Measurements from ENCODE around the gene GJC1. TPM values are rescaled to one million over a fixed set of nuclear protein-coding genes. Genes with fewer than 3 reads are reported as not detected.

The GJC1 gene
- polyA plus RNA-seq, 1 of the 3 experiments (the other 2 are of a cell fraction), result 15.2 TPM

- no peak overlapping the region for H3K27ac ChIP-seq (ENCODE audit: low read depth in 2 of 2, low read length in 1 of 2)
- ChIA-PET CTCF (interaction anchor here (0.6 to 17.7 kb wide), 26 partner anchors 8 to 357 kb away, joined by 3 to 420 read pairs (median 11); partner anchors contain the start of genes EFTUD2, GJC1 and HIGD1B), POLR2A (interaction anchor here (1.0 kb wide), 1 partner anchor 101 kb away, joined by 3 read pairs; no protein-coding TSS in a partner anchor)
- 84% methylated on average over 13 of the region's 20 CpGs for WGBS (ENCODE audit: low lambda C conversion rate)
- H3K27me3 ChIP-seq (ENCODE audit: insufficient read depth), result no peaks in the 10 kb centered on the region
- no peaks in the 10 kb centered on the region for H3F3A ChIP-seq (replicated peaks; ENCODE audit: insufficient read depth)
- no peak overlapping the region for H2AFZ ChIP-seq (ENCODE audit: low read depth)
- no peaks in the 10 kb centered on the region for H3K9me2 ChIP-seq
- H3K4me1 ChIP-seq (ENCODE audit: control insufficient read depth in 1 of 2, insufficient read depth in 2 of 2, low read depth in 1 of 2, low read length in 1 of 2), result peaks cover 0 to 31% of the 10 kb centered on the region in 2 experiments; a peak in 1 of 4 replicates
- H3K4me3 ChIP-seq (ENCODE audit: low read depth in 2 of 2, low read length in 1 of 2), result no peak overlapping the region
- no peaks in the 10 kb centered on the region for H3K9me3 ChIP-seq
- peak; percentile 4 for DNase-seq
- no peaks in the 10 kb centered on the region for H4K20me1 ChIP-seq (ENCODE audit: insufficient read depth)
- H3K9ac ChIP-seq, result no peak overlapping the region
- no peak overlapping the region for H3K4me2 ChIP-seq
- TF ChIP-seq RFX5 (IDR thresholded peaks at IDR 0.05; ENCODE audit: low read length) (no peak), USF1 (IDR thresholded peaks at IDR 0.05; ENCODE audit: borderline replicate concordance, low read depth) (no peak), ZBTB33 (IDR thresholded peaks at IDR 0.05; ENCODE audit: borderline replicate concordance, low read depth) (no peak), REST (IDR thresholded peaks at IDR 0.05; ENCODE audit: low read depth, low read length) (no peak)
- H3K79me2 ChIP-seq (ENCODE audit: insufficient read depth), result no peaks in the 10 kb centered on the region
- H3K36me3 ChIP-seq (replicated peaks in 1 of 2; ENCODE audit: control insufficient read depth in 1 of 2, insufficient read depth in 2 of 2, low read length in 1 of 2), result no peaks in the 10 kb centered on the region
Observed at GRCh38 chr17:44777394-44778348, 52.4 kb downstream of the GJC1 start.
